Smooth muscle cell (in vitro differentiated cells): ENCODE measurements around the gene SUFU. TPM values are rescaled to one million over a fixed set of nuclear protein-coding genes. Genes with fewer than 3 reads are reported as not detected.

ENCODE experiments used
- DNase-seq: peaks from one replicate; lab custom pipeline; 2025; ENCODE audit not compliant: unreplicated experiment; lab: John Stamatoyannopoulos, UW
- H2AFZ ChIP-seq: fragments of 200-600 bp; sonication (generic); 2 replicates; pipeline ENCODE4 v1.6.0; 2016; ENCODE audit warnings: antibody characterized with exemption, low read depth, mild to moderate bottlenecking
- H3F3A ChIP-seq: fragments of 200-600 bp; sonication (generic); 2 replicates; pipeline ENCODE4 v1.6.0; 2017; ENCODE audit warnings: antibody characterized with exemption, low read depth
- H3K27ac ChIP-seq: fragments of 200-600 bp; sonication (generic); 2 replicates; pipeline ENCODE4 v1.5.1; 2016; ENCODE audit warnings: low read depth, mild to moderate bottlenecking
- H3K27me3 ChIP-seq: fragments of 200-600 bp; sonication (generic); 2 replicates; pipeline ENCODE4 v1.6.1; 2016; ENCODE audit warnings: low read depth, mild to moderate bottlenecking
- H3K36me3 ChIP-seq: fragments of 200-600 bp; sonication (generic); 2 replicates; pipeline ENCODE4 v1.5.1; 2016; ENCODE audit warnings: low read depth
- H3K4me1 ChIP-seq: fragments of 200-600 bp; sonication (generic); 2 replicates; pipeline ENCODE4 v1.5.1; 2016; ENCODE audit warnings: low read depth
- H3K4me2 ChIP-seq: fragments of 200-600 bp; sonication (generic); 2 replicates; pipeline ENCODE4 v1.6.0; 2016; ENCODE audit warnings: mild to moderate bottlenecking
- H3K4me3 ChIP-seq: fragments of 200-600 bp; sonication (generic); 2 replicates; pipeline ENCODE4 v1.5.1; 2016; ENCODE audit warnings: mild to moderate bottlenecking
- H3K79me2 ChIP-seq: fragments of 200-600 bp; sonication (generic); 2 replicates; pipeline ENCODE4 v1.6.0; 2016; ENCODE audit warnings: low read depth, mild to moderate bottlenecking
- H3K9ac ChIP-seq: fragments of 200-600 bp; sonication (generic); 2 replicates; pipeline ENCODE4 v1.6.0; 2016; ENCODE audit warnings: low read depth
- H3K9me3 ChIP-seq: fragments of 200-600 bp; sonication (generic); replicated peaks from 2 replicates; pipeline ENCODE4 v1.5.1; 2016; ENCODE audit warnings: low read depth
- H4K20me1 ChIP-seq: fragments of 200-600 bp; sonication (generic); 2 replicates; pipeline ENCODE4 v1.6.0; 2016; ENCODE audit warnings: low read depth
- CTCF ChIP-seq: fragments of 200-600 bp; sonication (generic); IDR thresholded peaks from 2 replicates; pipeline ENCODE4 v1.5.1; 2017; ENCODE audit warnings: borderline replicate concordance, mild to moderate bottlenecking, antibody characterized with exemption; ENCODE audit not compliant: insufficient read depth, poor library complexity, severe bottlenecking
- WGBS: methylation state at CpG from one replicate; pipeline ENCODE4 v1.1.7; 2016; ENCODE audit warnings: low lambda C conversion rate; 5-methylcytosine and 5-hydroxymethylcytosine counted together
- polyA plus RNA-seq: library from polyadenylated mRNA; unstranded; fragments of >200 nt; fragmentation: Nextera tagmentation; extraction: Ambion mirVana; gene quantifications from 2 replicates; pipeline ENCODE4 v1.2.1, GENCODE V29; 2016
- total RNA-seq: library from RNA; depleted of rRNA; stranded (reverse); fragments of >200 nt; gene quantifications from 2 replicates; pipeline ENCODE4 v1.2.3, GENCODE V29; 2014

The SUFU gene
- total and polyA plus RNA-seq, 2 experiments from 2014 or later: 8.5 to 17.2 TPM

GRCh38 chr10:102467971-102468438 is 35.8 kb upstream of the SUFU start:
- Histone ChIP-seq H3K9me3 (no peaks in the 10 kb centered on the region), H2AFZ (no peak overlapping the region), H3K36me3 (no peaks in the 10 kb centered on the region), H3K27me3 (no peaks in the 10 kb centered on the region), H3K9ac (no peak overlapping the region), H3K27ac (no peak overlapping the region), H3K4me1 (no peaks in the 10 kb centered on the region), H3F3A (no peaks in the 10 kb centered on the region), H3K4me2 (no peak overlapping the region), H3K4me3 (no peak overlapping the region), H3K79me2 (no peaks in the 10 kb centered on the region), H4K20me1 (no peaks in the 10 kb centered on the region)
- DNase-seq: no peak
- TF ChIP-seq CTCF: no peak
- 78% methylated on average over 6 of the region's 6 CpGs for WGBS

- 65% methylated on average over 9 of the region's 9 CpGs for WGBS
- Histone ChIP-seq H3K4me3 (no peak overlapping the region), H3K4me2 (no peak overlapping the region), H3K36me3 (no peaks in the 10 kb centered on the region), H3K27ac (no peak overlapping the region), H4K20me1 (no peaks in the 10 kb centered on the region), H2AFZ (no peak overlapping the region), H3K9me3 (no peaks in the 10 kb centered on the region), H3K79me2 (no peaks in the 10 kb centered on the region), H3F3A (no peaks in the 10 kb centered on the region), H3K4me1 (no peaks in the 10 kb centered on the region), H3K9ac (no peak overlapping the region), H3K27me3 (no peaks in the 10 kb centered on the region)
- TF ChIP-seq CTCF: no peak
- DNase-seq: no peak
These were observed 35.1 kb upstream of the SUFU start for GRCh38 chr10:102468683-102469082.

GRCh38 chr10:102470579-102471546 is 32.9 kb upstream of the SUFU start:
- no peaks in the 10 kb centered on the region for H3K79me2 ChIP-seq
- H3K27me3 ChIP-seq: no peaks in the 10 kb centered on the region
- no peaks in the 10 kb centered on the region for H3K9me3 ChIP-seq
- TF ChIP-seq CTCF: no peak
- H3K4me2 ChIP-seq: no peak overlapping the region
- no peak for DNase-seq
- H3K27ac ChIP-seq: no peak overlapping the region
- H3K4me3 ChIP-seq: no peak overlapping the region
- H3K36me3 ChIP-seq: no peaks in the 10 kb centered on the region
- no peak overlapping the region for H2AFZ ChIP-seq
- no peak overlapping the region for H3K9ac ChIP-seq
- 98% methylated on average over 30 of the region's 36 CpGs for WGBS
- H3K4me1 ChIP-seq: no peaks in the 10 kb centered on the region
- H3F3A ChIP-seq: no peaks in the 10 kb centered on the region
- H4K20me1 ChIP-seq: no peaks in the 10 kb centered on the region
